RWPE1 (cell line): ENCODE results near the gene TWNK.

Experiments
- CTCF ChIA-PET: fragments of 350-600 bp; sonication (Branson Sonifier 250); formaldehyde crosslinking; extraction: SDS; loops from one replicate; lab custom pipeline; 2021; lab: Yijun Ruan, JAX
- POLR2A ChIA-PET: fragments of 400-600 bp; formaldehyde crosslinking; extraction: SDS; loops from one replicate; lab custom pipeline; 2020; ENCODE audit warnings: antibody characterized with exemption; ENCODE audit not compliant: low non-redundant PET; lab: Yijun Ruan, JAX
- DNase-seq: peaks from one replicate; pipeline ENCODE4 v3.0.0; 2012; ENCODE audit warnings: low spot score
- H3K27ac ChIP-seq: fragments of 450-650 bp; 2 replicates; pipeline ENCODE4 v1.5.1; 2017
- CTCF ChIP-seq: fragments of 450-650 bp; conservative IDR thresholded peaks from 2 replicates; pipeline ENCODE4 v1.5.1; 2017; ENCODE audit warnings: low read depth, mild to moderate bottlenecking

TWNK gene

GRCh38 chr10:100986952-100987684, at the start of gene TWNK, which contains the start of gene MRPL43:
TSS of gene TWNK (plus strand) at chr10:100987543. CDS start at chr10:100988211, 668 bp downstream.
TSS of gene MRPL43 (minus strand) at chr10:100987497. CDS start at chr10:100987443, 54 bp downstream.
- ChIA-PET POLR2A (interaction anchor here (0.5 kb wide), 1 partner anchor 74 kb away, joined by 8 read pairs; no protein-coding TSS in a partner anchor), CTCF (interaction anchor here (0.6 to 2.7 kb wide), 4 partner anchors 11 to 155 kb away, joined by 5 to 20 read pairs (median 6); partner anchors contain the start of gene LZTS2)
- peak; percentile 91 for DNase-seq
- TF ChIP-seq CTCF: no peak
- H3K27ac ChIP-seq: peak within 1 kb of the TSS; percentile 88

GRCh38 chr10:100939763-100940344, 47.5 kb upstream of the TWNK start:
- ChIA-PET POLR2A (no interaction called here), CTCF (no interaction called here)
- no peak overlapping the region for H3K27ac ChIP-seq
- no peak for DNase-seq
- TF ChIP-seq CTCF: no peak

GRCh38 chr10:100942229-100942628, 45.1 kb upstream of the TWNK start:
- ChIA-PET CTCF (no interaction called here), POLR2A (no interaction called here)
- no peak overlapping the region for H3K27ac ChIP-seq
- no peak for DNase-seq
- TF ChIP-seq CTCF: no peak

- TF ChIP-seq CTCF: no peak
- POLR2A ChIA-PET: no interaction called here
- DNase-seq: no peak
- CTCF ChIA-PET: interaction anchor here (0.8 kb wide), 1 partner anchor 20 kb away, joined by 3 read pairs; no protein-coding TSS in a partner anchor
- no peak overlapping the region for H3K27ac ChIP-seq
These were observed 43.8 kb upstream of the TWNK start for GRCh38 chr10:100943508-100943907.

GRCh38 chr10:100945754-100946153, 41.6 kb upstream of the TWNK start:
- no peak overlapping the region for H3K27ac ChIP-seq
- CTCF ChIA-PET: no interaction called here
- POLR2A ChIA-PET: no interaction called here
- TF ChIP-seq CTCF: no peak
- no peak for DNase-seq

- ChIA-PET CTCF (interaction anchor here (1.2 to 1.3 kb wide), 2 partner anchors 15 to 20 kb away, joined by 5 read pairs; no protein-coding TSS in a partner anchor), POLR2A (no interaction called here)
- TF ChIP-seq CTCF: no peak
- no peak overlapping the region for H3K27ac ChIP-seq
- DNase-seq: no peak
These were observed 38.4 kb upstream of the TWNK start for GRCh38 chr10:100948916-100949315.
